Astrocyte of the cerebellum (primary cell): ENCODE data around the gene PCDHB13.
"Not testable (repeated sequence)": the region's sequence is repeated elsewhere in the genome, so short reads cannot be mapped to it uniquely, and the experiment has no call there.

Experiments used
- DNase-seq: peaks from one replicate; pipeline ENCODE4 v3.0.0-alpha.2; 2011; ENCODE audit warnings: low read depth
- H3K4me3 ChIP-seq: 2 replicates; pipeline ENCODE4 v1.5.1; 2011; ENCODE audit warnings: mild to moderate bottlenecking, low read depth, low read length, moderate library complexity
- CTCF ChIP-seq: IDR thresholded peaks from 2 replicates; pipeline ENCODE4 v1.5.1; 2012; ENCODE audit warnings: low read length, low read depth, moderate library complexity, mild to moderate bottlenecking; ENCODE audit errors: missing control alignments
- in situ Hi-C: cut with HindIII; loops from 2 replicates; pipeline ENCODE4 v1.10.0; 2017; ENCODE audit warnings: low sequenced_read_pairs

Gene PCDHB13

GRCh38 chr5:141182248-141182647, 31.5 kb upstream of the PCDHB13 start, which contains the start of gene PCDHB16:
TSS of gene PCDHB16 (plus strand) at chr5:141182387. CDS start at chr5:141182560, 173 bp downstream.
- no peak within 1 kb of the TSS for H3K4me3 ChIP-seq
- in situ Hi-C loops, result no loop called here
- DNase-seq, result no peak
- TF ChIP-seq CTCF, result no peak

- DNase-seq, in situ Hi-C loops, H3K4me3 ChIP-seq: not testable (repeated sequence)
Measured at GRCh38 chr5:141184117-141184855, 29.4 kb upstream of the PCDHB13 start.

GRCh38 chr5:141186897-141187512, 26.7 kb upstream of the PCDHB13 start, which contains the start of gene PCDHB9:
TSS of gene PCDHB9 (plus strand) at chr5:141187161. CDS start at chr5:141187319, 158 bp downstream.
- DNase-seq, result no peak
- TF ChIP-seq CTCF, result peak; percentile 14
- in situ Hi-C loops, result no loop called here
- H3K4me3 ChIP-seq, result no peak within 1 kb of the TSS

GRCh38 chr5:141188682-141189081, 25.0 kb upstream of the PCDHB13 start:
- DNase-seq, in situ Hi-C loops, H3K4me3 ChIP-seq: not testable (repeated sequence)

- H3K4me3 ChIP-seq, in situ Hi-C loops, DNase-seq: not testable (repeated sequence)
Measured at GRCh38 chr5:141189131-141189530, 24.6 kb upstream of the PCDHB13 start.

- no peak within 1 kb of the TSS for H3K4me3 ChIP-seq
- in situ Hi-C loops, result no loop called here
- no peak for TF ChIP-seq CTCF
- no peak for DNase-seq
Measured at GRCh38 chr5:141192110-141192725, 21.5 kb upstream of the PCDHB13 start, which contains the start of gene PCDHB10. TSS of gene PCDHB10 (plus strand) at chr5:141192353. CDS start at chr5:141192553, 200 bp downstream.

GRCh38 chr5:141194332-141194731, 19.4 kb upstream of the PCDHB13 start:
- H3K4me3 ChIP-seq, in situ Hi-C loops: not testable (repeated sequence)

GRCh38 chr5:141196363-141196762, 17.4 kb upstream of the PCDHB13 start:
- no peak for TF ChIP-seq CTCF
- DNase-seq, result no peak
- no peak overlapping the region for H3K4me3 ChIP-seq
- in situ Hi-C loops, result no loop called here

More at GRCh38 chr5:141194332-141194731, 19.4 kb upstream of the PCDHB13 start:
- DNase-seq, result not testable (repeated sequence)
